ENCODE data around the gene LAMTOR4.
"Not testable (repeated sequence)": the region's sequence is repeated elsewhere in the genome, so short reads cannot be mapped to it uniquely, and the experiment has no call there.

DNA sequence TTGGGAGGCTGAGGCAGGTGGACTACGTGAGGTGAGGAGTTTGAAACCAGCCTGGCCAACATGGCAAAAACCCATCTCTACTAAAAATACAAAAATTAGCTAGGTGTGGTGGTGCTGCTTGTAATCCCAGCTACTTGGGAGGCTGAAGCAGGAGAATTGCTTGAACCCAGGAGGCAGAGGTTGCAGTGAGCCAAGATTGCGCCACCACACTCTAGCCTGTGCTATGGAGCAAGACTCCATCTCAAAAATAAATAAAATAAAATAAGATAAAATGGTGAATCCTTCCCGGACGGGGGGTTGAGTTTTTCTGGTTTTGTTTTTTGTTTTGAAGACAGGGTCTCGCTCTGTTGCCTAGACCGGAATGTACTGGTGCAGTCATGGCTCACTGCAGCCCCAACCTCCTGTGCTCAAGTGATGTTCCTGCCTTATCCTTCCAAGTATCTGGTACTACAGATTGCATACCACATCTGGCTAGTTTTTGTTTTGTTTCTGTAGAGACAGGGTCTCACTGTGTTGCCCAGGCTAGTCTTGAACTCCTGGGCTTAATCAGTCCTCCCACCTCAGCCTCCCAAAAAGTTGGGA lies 43.7 kb downstream of the LAMTOR4 start:
- TF ChIP-seq, protein P1, sequence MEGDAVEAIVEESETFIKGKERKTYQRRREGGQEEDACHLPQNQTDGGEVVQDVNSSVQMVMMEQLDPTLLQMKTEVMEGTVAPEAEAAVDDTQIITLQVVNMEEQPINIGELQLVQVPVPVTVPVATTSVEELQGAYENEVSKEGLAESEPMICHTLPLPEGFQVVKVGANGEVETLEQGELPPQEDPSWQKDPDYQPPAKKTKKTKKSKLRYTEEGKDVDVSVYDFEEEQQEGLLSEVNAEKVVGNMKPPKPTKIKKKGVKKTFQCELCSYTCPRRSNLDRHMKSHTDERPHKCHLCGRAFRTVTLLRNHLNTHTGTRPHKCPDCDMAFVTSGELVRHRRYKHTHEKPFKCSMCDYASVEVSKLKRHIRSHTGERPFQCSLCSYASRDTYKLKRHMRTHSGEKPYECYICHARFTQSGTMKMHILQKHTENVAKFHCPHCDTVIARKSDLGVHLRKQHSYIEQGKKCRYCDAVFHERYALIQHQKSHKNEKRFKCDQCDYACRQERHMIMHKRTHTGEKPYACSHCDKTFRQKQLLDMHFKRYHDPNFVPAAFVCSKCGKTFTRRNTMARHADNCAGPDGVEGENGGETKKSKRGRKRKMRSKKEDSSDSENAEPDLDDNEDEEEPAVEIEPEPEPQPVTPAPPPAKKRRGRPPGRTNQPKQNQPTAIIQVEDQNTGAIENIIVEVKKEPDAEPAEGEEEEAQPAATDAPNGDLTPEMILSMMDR (conservative IDR thresholded peaks at IDR 0.05; ENCODE audit: low read depth, low read length), result not testable (repeated sequence)
- TF ChIP-seq EZH2phosphoT487 (IDR thresholded peaks at IDR 0.05; ENCODE audit: borderline replicate concordance, low read length), result not testable (repeated sequence)
